ENCODE results near the gene CD200R1.

CD200R1 gene

GRCh38 chr3:113002037-113002436 is 27.1 kb upstream of the CD200R1 start:
- Histone ChIP-seq H3K79me2 (ENCODE audit: insufficient read depth, low read length) (no peaks in the 10 kb centered on the region), H3K9me2 (ENCODE audit: low read depth, low read length) (no peaks in the 10 kb centered on the region), H3F3A (ENCODE audit: insufficient read depth, low read length) (no peaks in the 10 kb centered on the region; the same call in 1 of the 2 replicates), H3K27me3 (ENCODE audit: insufficient read depth, low read length) (no peaks in the 10 kb centered on the region), H3K9ac (ENCODE audit: low read length) (no peak overlapping the region), H3K4me2 (ENCODE audit: low read length) (no peak overlapping the region), H3K9me3 (ENCODE audit: low read length) (no peaks in the 10 kb centered on the region), H3K27ac (ENCODE audit: low read depth, low read length, poor library complexity, severe bottlenecking) (no peak overlapping the region), H3K36me3 (ENCODE audit: insufficient read depth, low read length) (peaks cover 86% of the 10 kb centered on the region), H4K20me1 (ENCODE audit: insufficient read depth, low read length) (no peaks in the 10 kb centered on the region), H2AFZ (ENCODE audit: low read length) (no peak overlapping the region), H3K4me3 (ENCODE audit: low read depth, low read length, poor library complexity, severe bottlenecking) (no peak overlapping the region), H3K4me1 (ENCODE audit: insufficient read depth, low read length, severe bottlenecking) (no peaks in the 10 kb centered on the region)
- no peak for TF ChIP-seq CTCF (IDR thresholded peaks at IDR 0.05; ENCODE audit: low read length)
- no peak for TF ChIP-seq EZH2 (IDR thresholded peaks at IDR 0.05; ENCODE audit: borderline replicate concordance, low read length)

GRCh38 chr3:113000691-113001090 is 25.8 kb upstream of the CD200R1 start:
- TF ChIP-seq EZH2 (IDR thresholded peaks at IDR 0.05; ENCODE audit: borderline replicate concordance, low read length) (no peak), CTCF (IDR thresholded peaks at IDR 0.05; ENCODE audit: low read length) (no peak)
- Histone ChIP-seq H3K36me3 (ENCODE audit: insufficient read depth, low read length) (peaks cover 78% of the 10 kb centered on the region), H3K4me3 (ENCODE audit: low read depth, low read length, poor library complexity, severe bottlenecking) (no peak overlapping the region), H3K4me1 (ENCODE audit: insufficient read depth, low read length, severe bottlenecking) (no peaks in the 10 kb centered on the region), H3F3A (ENCODE audit: insufficient read depth, low read length) (no peaks in the 10 kb centered on the region; the same call in 1 of the 2 replicates), H3K9me2 (ENCODE audit: low read depth, low read length) (no peaks in the 10 kb centered on the region), H3K27me3 (ENCODE audit: insufficient read depth, low read length) (no peaks in the 10 kb centered on the region), H3K9me3 (ENCODE audit: low read length) (no peaks in the 10 kb centered on the region), H3K27ac (ENCODE audit: low read depth, low read length, poor library complexity, severe bottlenecking) (no peak overlapping the region), H3K79me2 (ENCODE audit: insufficient read depth, low read length) (no peaks in the 10 kb centered on the region), H2AFZ (ENCODE audit: low read length) (no peak overlapping the region), H3K4me2 (ENCODE audit: low read length) (no peak overlapping the region), H3K9ac (ENCODE audit: low read length) (no peak overlapping the region), H4K20me1 (ENCODE audit: insufficient read depth, low read length) (no peaks in the 10 kb centered on the region)

GRCh38 chr3:112995800-112996199 is 20.9 kb upstream of the CD200R1 start:
- TF ChIP-seq CTCF (IDR thresholded peaks at IDR 0.05; ENCODE audit: low read length) (no peak), EZH2 (IDR thresholded peaks at IDR 0.05; ENCODE audit: borderline replicate concordance, low read length) (no peak)
- Histone ChIP-seq H3K27me3 (ENCODE audit: insufficient read depth, low read length) (no peaks in the 10 kb centered on the region), H3K9ac (ENCODE audit: low read length) (no peak overlapping the region), H4K20me1 (ENCODE audit: insufficient read depth, low read length) (no peaks in the 10 kb centered on the region), H2AFZ (ENCODE audit: low read length) (no peak overlapping the region), H3K27ac (ENCODE audit: low read depth, low read length, poor library complexity, severe bottlenecking) (no peak overlapping the region), H3K9me2 (ENCODE audit: low read depth, low read length) (no peaks in the 10 kb centered on the region), H3K4me1 (ENCODE audit: insufficient read depth, low read length, severe bottlenecking) (peaks cover 24% of the 10 kb centered on the region), H3F3A (ENCODE audit: insufficient read depth, low read length) (no peaks in the 10 kb centered on the region; the same call in 1 of the 2 replicates), H3K4me2 (ENCODE audit: low read length) (no peak overlapping the region), H3K79me2 (ENCODE audit: insufficient read depth, low read length) (peaks cover 19% of the 10 kb centered on the region; the same call in 1 of the 2 replicates), H3K9me3 (ENCODE audit: low read length) (no peaks in the 10 kb centered on the region), H3K4me3 (ENCODE audit: low read depth, low read length, poor library complexity, severe bottlenecking) (no peak overlapping the region), H3K36me3 (ENCODE audit: insufficient read depth, low read length) (peaks cover 33% of the 10 kb centered on the region)
